ENCODE data around the gene MRPL22.

- TF ChIP-seq CTCF (IDR thresholded peaks at IDR 0.05 in 8 of 11, conservative IDR thresholded peaks at IDR 0.05 in 3 of 11) (no peak), POLR2A (IDR thresholded peaks at IDR 0.05) (no peak), POLR2AphosphoS5 (IDR thresholded peaks at IDR 0.05) (no peak)
These were observed 500 bp upstream of the MRPL22 start for GRCh38 chr5:154940375-154940771.
